ENCODE data around the gene BAAT.

GRCh38 chr9:101311191-101311590, 73.6 kb downstream of the BAAT start:
- TF ChIP-seq TCF7L2 (IDR thresholded peaks at IDR 0.05; ENCODE audit: borderline replicate concordance, extremely low read depth, insufficient read depth, insufficient read length) (no peak), POLR2A (IDR thresholded peaks at IDR 0.05; ENCODE audit: borderline replicate concordance, extremely low read depth, insufficient read depth, insufficient read length) (no peak), CTCF (IDR thresholded peaks at IDR 0.05 in 2 of 3, conservative IDR thresholded peaks at IDR 0.05 in 1 of 3; ENCODE audit: borderline replicate concordance in 1 of 3, insufficient read depth in 1 of 3, low read depth in 2 of 3, low read length in 2 of 3) (no peak), YY1 (IDR thresholded peaks at IDR 0.05; ENCODE audit: extremely low read depth, insufficient replicate concordance, low read depth, low read length) (no peak), MAX (IDR thresholded peaks at IDR 0.05) (no peak)
